Cardiac septum (tissue), 1 donor: Measurements from ENCODE around the gene NEBL. TPM values are rescaled to one million over a fixed set of nuclear protein-coding genes. Genes with fewer than 3 reads are reported as not detected.

Experiments
- DNase-seq: peaks from one replicate; pipeline ENCODE4 v3.0.0-alpha.2; 2020; ENCODE audit warnings: low spot score
- intact Hi-C: fragments of 100-400 bp; cut with DNase I; formaldehyde crosslinking; loops from one replicate; pipeline ENCODE4 v1.14.0; 2022
- total RNA-seq: library from RNA; stranded (reverse); fragmentation: NEBNext Ultra II Directional; extraction: Animal tissue kit (Norgen Biotek cat#: 25700); gene quantifications from one replicate; pipeline ENCODE4 v1.2.1, GENCODE V29; 2021
- donor health status: DM: no; HTN: no; CAD: no.

Gene NEBL
- total RNA-seq, 1 donor from 2014 or later: 597 TPM

DNA sequence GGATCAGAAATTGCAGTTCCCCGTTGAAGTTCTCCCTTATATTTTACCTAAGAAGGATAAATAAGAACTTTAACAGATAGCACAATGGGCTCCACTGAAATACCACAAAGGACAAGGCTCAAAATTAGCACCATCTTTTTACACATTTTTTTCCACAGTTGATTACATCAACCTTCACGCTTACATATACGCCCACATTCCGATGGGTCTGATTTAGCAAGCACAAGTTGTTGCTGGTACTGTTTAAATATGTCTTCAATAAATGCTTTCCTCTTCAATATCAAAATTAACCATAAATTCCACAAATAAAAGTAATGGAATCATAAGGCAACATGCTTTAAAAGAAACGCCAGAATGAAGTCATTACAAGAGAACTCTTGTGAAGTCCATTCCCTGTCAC is 79.5 kb downstream of the NEBL start:
- DNase-seq: no peak
- intact Hi-C loops: no loop called here

DNA sequence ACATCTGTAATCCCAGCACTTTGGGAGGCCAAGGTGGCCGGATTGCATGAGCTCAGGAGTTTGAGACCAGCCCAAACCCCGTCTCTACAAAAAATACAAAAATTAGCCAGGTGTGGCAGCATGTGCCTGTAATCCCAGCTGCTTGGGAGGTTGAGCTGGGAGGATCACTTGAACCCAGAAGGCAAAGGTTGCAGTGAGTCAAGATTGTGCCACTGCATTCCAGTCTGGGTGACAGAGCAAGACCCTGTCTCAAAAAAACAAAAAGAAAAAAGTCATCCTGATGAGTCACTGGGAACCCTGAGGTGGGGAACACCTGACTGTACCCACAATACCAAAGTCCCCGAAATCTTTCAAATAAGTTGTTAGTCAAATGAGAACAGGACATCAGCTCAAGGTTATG is 80.0 kb downstream of the NEBL start:
- no peak for DNase-seq
- intact Hi-C loops: no loop called here

DNA sequence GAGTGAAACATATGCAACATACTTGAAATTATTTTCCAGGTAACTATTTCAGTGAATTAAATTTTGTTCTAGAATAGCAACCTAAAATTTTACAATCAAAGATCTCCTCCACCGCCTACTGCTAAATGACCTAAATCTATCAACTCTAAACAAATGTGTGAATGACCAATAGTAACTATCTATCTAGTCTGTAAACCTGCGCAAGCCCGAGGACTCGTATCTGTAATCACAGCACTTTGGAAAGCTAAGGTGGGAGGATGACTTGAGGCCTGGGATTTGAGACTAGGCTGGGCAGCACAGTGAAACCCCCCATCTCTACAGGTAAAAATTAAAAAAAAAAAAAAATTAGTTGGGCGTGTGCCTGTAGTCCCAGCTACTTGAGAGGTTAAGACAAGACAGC is 83.0 kb downstream of the NEBL start:
- intact Hi-C loops: no loop called here
- no peak for DNase-seq

DNA sequence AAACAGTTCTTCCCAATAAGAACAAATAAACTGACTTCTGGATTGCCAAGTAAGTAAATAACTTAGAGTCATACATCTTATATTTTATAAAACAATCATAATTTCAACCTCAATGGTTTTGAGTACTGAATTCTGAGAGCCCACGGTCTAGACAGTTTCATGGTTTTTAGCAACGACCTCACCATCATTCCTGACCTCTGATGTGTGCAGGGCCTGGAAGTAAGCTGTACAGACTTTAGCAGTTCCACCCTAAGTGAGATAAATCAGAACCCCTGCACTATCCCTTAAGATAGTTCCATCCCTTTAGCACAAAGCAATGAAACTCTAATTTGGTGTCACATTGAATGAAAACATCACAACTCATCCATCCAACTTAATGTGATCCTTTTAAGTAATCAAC is 86.0 kb downstream of the NEBL start:
- DNase-seq: no peak
- intact Hi-C loops: no loop called here

DNA sequence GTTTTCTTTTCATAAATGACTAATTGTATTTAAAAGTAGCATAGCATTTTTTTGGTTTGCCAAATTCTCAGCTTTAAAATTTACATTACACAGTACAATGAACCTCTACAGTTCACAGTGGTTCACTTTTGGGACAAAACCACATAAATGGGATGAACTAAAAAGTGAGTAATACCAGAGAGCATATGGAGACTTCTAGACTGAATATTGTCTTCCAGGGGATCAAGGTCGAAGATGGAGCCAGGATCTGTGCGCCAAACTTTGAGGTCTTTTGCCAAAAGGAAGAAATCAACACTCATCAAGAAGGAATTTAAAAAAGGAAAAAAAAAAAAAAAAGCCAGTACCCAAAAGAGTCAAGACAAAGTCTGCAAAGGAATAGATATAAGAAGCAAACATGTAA is 87.5 kb downstream of the NEBL start:
- no peak for DNase-seq
- intact Hi-C loops: no loop called here

DNA sequence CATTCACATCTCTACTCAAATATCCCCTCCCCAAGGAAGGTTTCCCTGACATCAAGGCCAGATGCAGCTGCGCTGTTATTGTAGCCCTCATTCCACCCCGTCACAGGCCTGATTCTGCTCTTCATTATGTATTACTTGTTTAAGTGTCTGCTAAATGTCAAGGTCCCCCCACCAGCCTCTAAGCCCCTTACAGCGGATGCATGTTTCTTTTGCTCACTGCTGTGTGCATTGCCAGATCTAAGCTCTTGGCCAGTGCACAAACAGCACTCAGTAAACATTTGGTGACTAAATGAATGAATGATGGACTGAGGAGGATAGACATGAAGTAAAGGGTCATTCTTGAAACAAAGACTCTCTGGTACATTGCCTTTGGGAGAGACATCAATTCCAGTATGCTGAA is 90.6 kb downstream of the NEBL start:
- no peak for DNase-seq
- intact Hi-C loops: no loop called here

DNA sequence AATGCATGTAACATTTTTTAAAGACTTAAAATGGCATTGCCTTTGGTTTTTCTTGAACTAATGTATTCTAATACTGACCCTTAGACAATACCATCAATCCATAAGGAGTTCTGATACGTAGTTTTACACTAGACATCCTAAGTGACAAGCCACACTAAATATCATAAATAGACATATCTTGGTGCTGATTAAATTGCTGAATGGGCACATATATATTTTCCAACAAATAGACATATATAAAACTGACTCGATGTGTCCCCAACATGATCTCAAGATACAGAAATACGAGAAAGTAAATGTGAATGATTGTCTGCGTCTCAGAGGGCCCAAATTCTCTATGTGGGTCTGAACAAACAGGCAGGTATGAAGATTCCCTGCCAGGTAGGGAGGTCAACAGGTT is 99.8 kb downstream of the NEBL start:
- intact Hi-C loops: no loop called here
- DNase-seq: no peak

DNA sequence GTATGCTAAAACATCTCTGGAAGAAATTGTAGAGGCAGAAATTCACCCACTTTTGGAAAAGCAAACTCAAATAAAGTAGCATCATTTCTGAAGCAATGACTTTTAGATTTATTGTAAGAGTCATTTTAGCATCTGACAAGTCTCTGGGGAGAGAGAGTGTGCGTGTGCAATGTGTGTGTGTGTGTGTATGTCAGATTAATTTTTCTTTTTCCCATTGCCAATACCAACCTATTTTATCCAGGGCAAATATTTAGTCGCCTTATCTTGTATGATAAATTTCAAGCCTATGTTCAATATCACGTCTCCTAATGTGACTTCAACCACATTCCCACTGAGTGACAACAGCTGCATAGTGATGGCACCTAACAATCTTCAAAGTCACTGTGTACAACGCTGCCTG is 101.7 kb downstream of the NEBL start:
- intact Hi-C loops: no loop called here
- no peak for DNase-seq

DNA sequence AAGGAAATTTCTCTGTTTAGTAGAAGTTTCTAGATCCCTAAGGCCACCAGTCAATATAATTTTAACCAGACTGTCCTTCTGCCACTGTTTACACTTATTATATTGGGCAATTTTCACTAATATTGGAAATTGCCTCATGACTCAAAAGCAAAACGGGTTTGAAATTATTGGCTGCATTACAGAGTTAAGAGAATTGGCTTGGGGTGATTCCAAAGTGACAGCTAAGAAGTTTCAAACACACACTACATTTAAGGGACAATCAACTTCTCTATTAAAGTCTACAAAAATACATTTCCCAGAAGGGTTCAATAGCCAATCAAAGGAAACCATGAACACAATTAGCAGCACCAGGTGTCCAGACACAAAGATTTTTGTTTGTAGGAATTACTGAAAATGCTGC is 111.9 kb downstream of the NEBL start:
- intact Hi-C loops: no loop called here
- DNase-seq: no peak

DNA sequence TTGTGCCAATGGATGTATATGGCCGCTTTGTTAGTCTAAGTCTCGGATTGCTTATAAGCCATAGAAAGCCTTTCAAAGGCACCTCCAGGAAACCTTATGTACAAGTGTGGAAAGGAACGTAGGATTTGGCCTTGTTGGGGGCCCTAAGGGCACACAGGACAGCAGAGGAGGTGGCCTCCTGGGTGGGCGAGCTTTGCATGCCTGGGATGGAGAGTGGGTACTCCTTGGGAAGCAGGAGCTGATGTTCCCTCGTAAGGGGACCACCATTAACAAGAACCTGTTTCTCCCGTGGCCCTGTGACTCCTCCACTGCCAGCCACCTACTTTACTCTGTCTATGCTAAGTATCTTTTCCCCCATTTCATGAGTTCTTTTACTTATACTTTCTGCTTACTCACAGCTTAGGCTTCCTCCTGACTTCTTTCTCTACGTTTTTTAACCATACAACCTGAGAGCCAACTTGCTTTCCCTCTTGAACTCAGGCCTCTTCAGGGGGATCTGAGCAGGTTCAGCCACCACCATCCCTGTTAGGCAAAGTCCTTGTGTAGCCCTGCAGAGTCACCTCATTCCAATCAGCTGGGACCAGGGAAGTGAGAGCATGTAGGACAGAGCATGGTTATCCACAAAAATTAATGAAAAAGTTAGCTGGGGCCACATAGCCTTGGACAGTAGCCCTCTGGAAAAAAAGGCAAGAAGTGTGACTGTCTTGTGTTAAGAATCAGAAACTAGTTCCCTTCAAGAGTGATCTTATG is 118.9 kb downstream of the NEBL start:
- intact Hi-C loops: no loop called here
- no peak for DNase-seq

DNA sequence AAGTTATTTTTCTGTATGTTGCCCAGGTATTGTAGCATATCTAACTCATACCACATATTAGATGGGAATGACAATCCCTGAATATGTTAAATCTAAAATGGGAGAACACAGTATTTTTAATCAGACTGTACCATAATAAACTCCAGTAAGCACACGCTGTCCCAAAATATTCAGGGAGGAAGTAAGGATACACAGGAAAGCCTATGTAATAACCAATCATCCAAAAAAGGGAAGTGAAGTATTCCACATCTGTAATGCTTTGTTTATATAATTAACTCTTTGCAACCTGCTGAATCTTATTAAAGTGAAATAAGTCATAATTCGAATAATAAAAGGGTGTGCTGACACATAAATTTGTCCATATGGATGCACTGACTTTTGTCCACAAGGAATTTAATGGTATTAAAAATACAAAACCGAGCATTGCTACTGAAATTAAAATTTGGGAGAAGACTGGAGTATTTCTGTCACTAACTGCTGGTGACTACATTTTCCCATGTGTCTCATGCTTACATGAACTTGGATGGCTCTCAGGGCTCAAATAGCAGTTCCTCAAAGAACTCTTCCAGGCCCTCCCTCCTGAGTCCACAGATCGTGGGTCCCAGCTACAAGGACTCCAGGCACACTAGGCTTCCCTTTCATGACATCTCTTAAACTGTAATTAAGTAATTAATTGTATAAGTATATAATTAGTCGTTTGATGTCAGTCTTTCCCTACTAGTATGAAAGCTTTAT is 120.6 kb downstream of the NEBL start:
- intact Hi-C loops: no loop called here
- no peak for DNase-seq

DNA sequence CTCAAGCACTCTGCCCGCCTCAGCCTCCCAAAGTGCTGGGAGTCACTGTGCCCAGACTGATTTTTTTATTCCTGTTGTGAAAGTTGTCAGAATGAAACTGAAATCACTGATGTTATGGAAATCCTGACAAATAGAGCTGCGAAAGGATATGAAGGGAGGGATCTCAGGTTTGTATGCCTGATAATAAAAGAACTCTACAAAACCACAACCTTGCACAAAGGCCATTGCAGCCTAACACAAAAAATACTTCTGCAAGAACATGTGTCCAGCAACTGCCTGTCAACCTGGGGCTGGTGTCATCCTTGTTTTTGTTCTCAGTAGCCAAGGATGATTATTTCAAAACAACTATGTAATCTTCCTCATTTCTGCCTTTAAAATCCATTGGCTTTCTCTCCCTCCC is 126.1 kb downstream of the NEBL start:
- DNase-seq: no peak
- intact Hi-C loops: no loop called here

DNA sequence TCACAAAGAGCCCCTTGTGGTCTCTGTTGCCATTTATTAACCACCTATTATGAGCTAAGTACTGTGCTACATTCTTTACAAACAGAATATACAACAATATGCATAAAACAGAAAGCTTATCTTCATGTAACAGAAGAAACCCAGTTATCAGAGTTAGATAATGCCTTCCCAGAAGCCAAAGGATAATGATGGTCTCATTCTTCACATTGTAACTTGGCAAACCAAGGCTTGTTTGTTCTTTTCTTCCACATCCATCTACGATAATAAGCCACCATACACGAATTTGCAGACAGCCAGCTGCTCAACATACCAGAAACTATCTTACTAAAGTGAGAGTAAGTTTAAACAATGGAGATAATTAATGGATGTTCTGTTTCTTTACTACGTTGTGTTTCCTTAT is 127.6 kb downstream of the NEBL start:
- intact Hi-C loops: loop anchor here (5.0 to 10.0 kb wide), 2 partner anchors 952 to 1145 kb away; partner anchors contain the start of gene PLXDC2
- DNase-seq: no peak

DNA sequence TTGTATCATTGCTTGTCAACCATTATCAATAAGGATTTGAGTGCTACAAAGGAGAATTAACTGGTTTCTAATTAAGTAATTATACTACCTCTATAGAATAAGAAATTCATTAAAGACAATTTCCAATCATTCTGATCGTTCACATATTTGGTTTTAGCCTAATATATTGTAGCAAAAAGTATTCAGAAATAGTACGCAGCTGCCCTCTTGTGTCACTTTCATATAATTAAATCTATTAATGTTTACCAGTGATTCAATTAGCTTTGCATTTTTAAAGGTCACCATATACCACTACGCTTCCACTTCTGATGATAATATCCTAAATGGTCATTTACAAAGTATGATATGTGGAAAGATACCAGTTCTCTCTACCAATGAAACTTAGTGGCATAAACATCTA is 128.3 kb downstream of the NEBL start:
- intact Hi-C loops: loop anchor here (5.0 to 10.0 kb wide), 2 partner anchors 952 to 1144 kb away; partner anchors contain the start of gene PLXDC2
- no peak for DNase-seq

DNA sequence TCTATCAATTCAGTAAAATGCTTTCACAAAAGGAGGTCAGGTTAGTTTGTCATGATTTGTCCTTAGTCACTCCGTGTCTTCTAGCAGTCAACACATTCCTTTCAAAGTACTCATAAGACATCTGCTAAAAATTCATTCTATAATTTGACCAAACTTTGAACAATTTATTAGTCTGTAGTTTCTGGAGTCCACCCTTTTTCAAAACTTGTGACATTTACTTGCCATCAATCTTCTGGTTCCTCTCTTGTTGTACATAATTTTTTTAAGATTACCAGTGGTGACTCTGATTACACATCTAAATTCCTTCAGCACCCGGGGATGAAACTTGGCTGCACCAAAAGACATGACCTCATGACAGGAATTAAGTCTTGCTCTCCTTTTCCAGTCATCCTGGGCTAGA is 130.1 kb downstream of the NEBL start:
- intact Hi-C loops: loop anchor here (5.0 to 10.0 kb wide), 2 partner anchors 950 to 1142 kb away; partner anchors contain the start of gene PLXDC2

DNA sequence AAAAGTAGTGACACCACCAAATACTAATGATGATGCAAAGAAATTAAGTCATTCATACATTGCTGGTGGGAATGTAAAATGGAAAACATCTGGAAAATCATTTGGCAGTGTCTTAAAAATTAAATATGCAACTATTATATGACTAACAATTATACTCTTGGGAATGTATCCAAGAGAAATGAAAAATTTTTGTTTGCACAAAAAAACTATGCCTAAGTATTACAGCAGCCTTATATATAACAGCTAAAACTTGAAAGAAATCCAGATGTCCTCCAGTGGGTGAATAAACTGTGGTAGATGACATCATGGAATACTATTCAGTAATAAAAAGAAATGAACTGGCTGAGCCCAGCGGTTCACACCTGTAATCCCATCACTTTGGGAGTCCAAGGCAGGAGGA is 132.0 kb downstream of the NEBL start:
- no peak for DNase-seq
- intact Hi-C loops: loop anchor here (5.0 to 10.0 kb wide), 2 partner anchors 948 to 1140 kb away; partner anchors contain the start of gene PLXDC2

More for the DNA sequence above, 130.1 kb downstream of the NEBL start:
- DNase-seq: no peak

DNA sequence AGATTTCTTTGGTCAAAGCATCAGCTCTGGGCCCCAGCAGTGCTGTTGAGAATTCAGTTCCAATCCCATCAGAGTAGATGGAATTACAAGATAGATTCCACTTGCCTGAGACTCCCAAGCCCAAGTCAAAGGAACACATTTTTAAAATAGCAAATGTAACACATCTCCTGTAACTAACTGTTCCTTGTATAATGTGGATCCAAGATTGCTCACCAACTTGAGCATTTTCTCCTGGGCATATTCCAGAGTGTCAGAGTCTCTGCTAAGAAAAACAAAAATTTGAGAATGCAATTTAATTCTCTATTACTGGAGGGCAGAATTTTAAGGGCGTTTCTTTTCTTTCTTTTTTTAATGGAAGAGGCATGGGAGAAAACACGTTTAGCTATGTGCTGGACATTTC is 136.7 kb downstream of the NEBL start:
- no peak for DNase-seq
- intact Hi-C loops: loop anchor here (10.0 kb wide), 1 partner anchor 1136 kb away; no protein-coding TSS in a partner anchor

DNA sequence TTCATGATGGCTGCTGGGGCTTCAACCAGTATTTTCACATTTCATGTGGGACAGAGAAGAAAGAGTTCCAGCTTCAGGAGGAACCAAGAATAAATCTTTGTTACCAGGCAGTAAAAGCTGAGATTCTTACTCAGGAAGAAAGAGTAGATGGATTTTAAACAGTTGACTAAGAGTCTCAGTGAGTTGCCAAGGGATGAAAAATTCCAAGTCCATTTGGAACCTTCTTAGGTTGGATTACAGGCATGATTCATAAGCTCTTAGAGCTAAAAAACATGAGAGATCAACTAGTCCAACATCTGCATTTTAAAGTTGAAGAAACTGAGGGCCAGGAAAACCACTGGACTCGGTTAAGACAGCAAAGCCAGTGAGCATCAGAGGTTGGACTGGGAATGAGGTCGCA is 148.6 kb downstream of the NEBL start:
- no peak for DNase-seq
- intact Hi-C loops: no loop called here

DNA sequence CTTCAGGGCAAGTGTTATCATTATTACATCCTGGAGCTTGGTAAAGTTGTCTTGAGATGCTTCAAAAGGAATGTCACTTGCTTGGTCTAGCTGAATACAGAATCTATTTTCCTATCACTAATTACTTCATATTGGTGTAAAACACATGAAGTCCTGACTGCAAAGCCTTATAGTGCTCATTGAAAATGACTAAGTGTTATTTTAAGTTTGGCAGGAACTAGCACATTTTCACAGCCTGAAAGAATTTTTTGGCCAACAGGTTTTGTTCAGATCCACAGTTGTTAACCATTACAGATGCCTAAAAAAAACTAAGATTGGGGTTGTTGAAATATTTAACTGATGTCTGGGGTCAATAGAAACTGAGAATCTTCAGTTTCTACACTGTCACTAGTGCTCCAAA is 149.3 kb downstream of the NEBL start:
- intact Hi-C loops: no loop called here

DNA sequence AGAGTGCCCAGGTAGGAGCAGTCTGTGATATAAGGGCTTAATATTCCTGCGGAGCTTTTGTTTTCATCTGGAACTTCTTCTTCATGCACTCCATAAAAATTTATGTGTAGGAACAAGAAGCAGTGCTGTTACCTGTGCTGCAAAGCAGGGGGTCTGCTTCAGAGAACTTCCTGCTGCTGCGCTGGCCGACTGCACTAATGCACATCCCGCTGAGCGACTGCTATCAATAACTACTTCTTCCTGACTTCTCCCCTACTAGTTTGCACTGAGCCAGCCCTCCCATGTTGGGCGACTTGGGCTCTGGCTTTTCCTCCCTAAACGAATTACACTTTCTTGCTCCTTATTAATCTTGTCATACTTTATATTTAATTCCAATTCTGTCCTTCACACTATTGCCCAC is 150.3 kb downstream of the NEBL start:
- no peak for DNase-seq
- intact Hi-C loops: no loop called here

More for the DNA sequence above, 149.3 kb downstream of the NEBL start:
- no peak for DNase-seq
